GM18526 (cell line): ENCODE measurements around the gene UGT8.

Source experiments
- POLR2A ChIP-seq: IDR thresholded peaks from 3 replicates; pipeline ENCODE4 v1.6.1; 2011; ENCODE audit not compliant: insufficient read length; ENCODE audit errors: extremely low read depth

The UGT8 gene

GRCh38 chr4:114599903-114600552 lies 1.4 kb downstream of the UGT8 start:
- no peak for TF ChIP-seq POLR2A

GRCh38 chr4:114600672-114601071 lies 2.1 kb downstream of the UGT8 start:
- no peak for TF ChIP-seq POLR2A

GRCh38 chr4:114601304-114602052 lies 2.9 kb downstream of the UGT8 start:
- TF ChIP-seq POLR2A = no peak

- TF ChIP-seq POLR2A = no peak
Measured at GRCh38 chr4:114603497-114603896, 4.9 kb downstream of the UGT8 start.

GRCh38 chr4:114606245-114606644 lies 7.6 kb downstream of the UGT8 start:
- no peak for TF ChIP-seq POLR2A

GRCh38 chr4:114607056-114607455 lies 8.4 kb downstream of the UGT8 start:
- TF ChIP-seq POLR2A = no peak

GRCh38 chr4:114613560-114613959 lies 15.0 kb downstream of the UGT8 start:
- TF ChIP-seq POLR2A = no peak

- no peak for TF ChIP-seq POLR2A
Measured at GRCh38 chr4:114615435-114615834, 16.8 kb downstream of the UGT8 start.

GRCh38 chr4:114626196-114626595 lies 27.6 kb downstream of the UGT8 start:
- TF ChIP-seq POLR2A = no peak

GRCh38 chr4:114636192-114636935 lies 37.8 kb downstream of the UGT8 start:
- no peak for TF ChIP-seq POLR2A

GRCh38 chr4:114642173-114642780 lies 43.7 kb downstream of the UGT8 start:
- no peak for TF ChIP-seq POLR2A

GRCh38 chr4:114649908-114650307 lies 51.3 kb downstream of the UGT8 start:
- TF ChIP-seq POLR2A = no peak

- TF ChIP-seq POLR2A = no peak
Measured at GRCh38 chr4:114653675-114654074, 55.1 kb downstream of the UGT8 start.

- no peak for TF ChIP-seq POLR2A
Measured at GRCh38 chr4:114654592-114654991, 56.0 kb downstream of the UGT8 start.

GRCh38 chr4:114658179-114658578 lies 59.6 kb downstream of the UGT8 start:
- TF ChIP-seq POLR2A = no peak

GRCh38 chr4:114658776-114659175 lies 60.2 kb downstream of the UGT8 start:
- TF ChIP-seq POLR2A = no peak
